ENCODE results near the gene HSF4. TPM values are rescaled to one million over a fixed set of nuclear protein-coding genes. Genes with fewer than 3 reads are reported as not detected.
A peak's percentile ranks its signal among the peaks of the same experiment; 100 is the strongest.

HSF4 gene
- total RNA-seq, 1 donor from 2014 or later = 5.7 TPM

DNA sequence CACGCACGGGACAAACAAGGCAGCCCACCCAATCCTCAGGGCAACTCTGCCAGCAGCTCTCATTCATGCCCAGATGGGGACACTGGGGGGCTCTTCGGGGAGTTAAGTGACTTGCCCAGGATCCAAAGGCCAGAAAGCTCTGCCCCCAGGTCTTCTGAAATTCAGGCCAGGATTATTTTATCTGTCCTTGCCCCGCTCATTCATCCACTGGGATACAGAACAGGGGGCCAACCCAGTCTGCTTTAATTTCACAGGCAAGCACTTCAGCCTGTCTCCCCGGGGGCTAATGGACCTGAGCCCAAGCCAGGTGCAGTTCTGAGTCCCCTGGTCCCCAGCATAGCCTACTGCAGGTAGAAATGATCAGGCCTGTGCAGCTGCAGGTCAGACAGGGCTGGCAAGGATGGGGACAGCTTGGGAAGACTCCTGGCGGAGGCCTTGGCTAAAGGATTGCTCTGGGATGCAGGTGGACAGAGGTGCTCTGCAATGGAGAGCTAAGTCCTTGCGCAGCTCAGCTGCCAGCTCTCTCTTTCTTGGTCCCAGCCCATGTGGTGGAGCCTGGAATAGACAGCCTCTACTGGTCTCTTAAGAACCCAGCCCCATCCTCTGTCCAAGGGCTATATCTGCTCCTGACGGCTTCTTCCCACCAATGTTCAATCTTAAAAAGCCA, 13.0 kb upstream of the HSF4 start:
- Mint-ChIP-seq H3K36me3 (ENCODE audit: low read depth, unreplicated experiment) (peaks cover 5% of the 10 kb centered on the region), H3K4me3 (ENCODE audit: unreplicated experiment) (peak overlapping the region; percentile 47), H3K9me3 (ENCODE audit: unreplicated experiment) (no peaks in the 10 kb centered on the region), H3K27ac (ENCODE audit: unreplicated experiment) (no peak overlapping the region), H3K4me1 (ENCODE audit: unreplicated experiment) (no peaks in the 10 kb centered on the region), H3K27me3 (ENCODE audit: unreplicated experiment) (peaks cover 41% of the 10 kb centered on the region)
- DNase-seq (ENCODE audit: low spot score) = no peak
- TF ChIP-seq, protein P1, sequence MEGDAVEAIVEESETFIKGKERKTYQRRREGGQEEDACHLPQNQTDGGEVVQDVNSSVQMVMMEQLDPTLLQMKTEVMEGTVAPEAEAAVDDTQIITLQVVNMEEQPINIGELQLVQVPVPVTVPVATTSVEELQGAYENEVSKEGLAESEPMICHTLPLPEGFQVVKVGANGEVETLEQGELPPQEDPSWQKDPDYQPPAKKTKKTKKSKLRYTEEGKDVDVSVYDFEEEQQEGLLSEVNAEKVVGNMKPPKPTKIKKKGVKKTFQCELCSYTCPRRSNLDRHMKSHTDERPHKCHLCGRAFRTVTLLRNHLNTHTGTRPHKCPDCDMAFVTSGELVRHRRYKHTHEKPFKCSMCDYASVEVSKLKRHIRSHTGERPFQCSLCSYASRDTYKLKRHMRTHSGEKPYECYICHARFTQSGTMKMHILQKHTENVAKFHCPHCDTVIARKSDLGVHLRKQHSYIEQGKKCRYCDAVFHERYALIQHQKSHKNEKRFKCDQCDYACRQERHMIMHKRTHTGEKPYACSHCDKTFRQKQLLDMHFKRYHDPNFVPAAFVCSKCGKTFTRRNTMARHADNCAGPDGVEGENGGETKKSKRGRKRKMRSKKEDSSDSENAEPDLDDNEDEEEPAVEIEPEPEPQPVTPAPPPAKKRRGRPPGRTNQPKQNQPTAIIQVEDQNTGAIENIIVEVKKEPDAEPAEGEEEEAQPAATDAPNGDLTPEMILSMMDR (IDR thresholded peaks at IDR 0.05; ENCODE audit: unreplicated experiment) = no peak

DNA sequence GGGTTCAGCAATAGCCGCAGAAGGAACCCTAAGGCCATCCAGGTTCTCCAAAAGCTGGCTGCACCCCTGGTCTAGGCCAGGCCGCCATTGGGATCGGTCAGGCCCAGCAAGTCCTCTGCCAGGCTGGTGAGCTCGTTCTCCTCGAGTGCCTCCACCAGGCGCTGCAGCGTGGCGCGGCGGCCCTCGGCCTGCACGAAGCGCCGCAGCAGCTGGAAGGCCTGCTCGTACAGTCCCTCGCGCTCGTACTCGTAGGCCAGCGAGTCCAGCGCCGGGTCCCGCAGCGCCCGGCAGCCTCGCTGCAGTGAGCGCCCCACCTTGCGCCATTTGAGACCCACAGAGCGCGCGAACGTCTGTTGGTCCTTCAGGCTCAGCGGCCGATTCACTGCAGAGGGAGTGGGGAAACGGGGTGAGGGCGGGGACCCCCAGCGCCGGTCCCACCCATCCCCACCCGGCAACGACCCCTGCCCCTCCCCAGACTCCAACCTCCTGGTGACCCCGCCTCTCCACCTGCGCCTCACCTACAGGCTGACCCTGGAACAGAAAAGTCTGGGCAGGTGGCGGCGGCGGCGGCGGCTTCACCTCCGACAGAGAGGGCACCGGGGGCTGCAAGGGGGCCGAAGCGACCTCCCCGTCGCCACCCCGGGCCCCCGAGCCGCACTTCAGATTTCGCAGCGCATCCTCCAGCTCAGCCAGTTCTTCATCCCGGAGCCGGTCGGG, 9.8 kb upstream of the HSF4 start:
- peaks cover 49% of the 10 kb centered on the region for H3K27me3 Mint-ChIP-seq (ENCODE audit: unreplicated experiment)
- TF ChIP-seq, protein P1 (IDR thresholded peaks at IDR 0.05; ENCODE audit: unreplicated experiment) = no peak
- peaks cover 15% of the 10 kb centered on the region for H3K4me1 Mint-ChIP-seq (ENCODE audit: unreplicated experiment)
- H3K4me3 Mint-ChIP-seq (ENCODE audit: unreplicated experiment) = no peak overlapping the region
- no peak for DNase-seq (ENCODE audit: low spot score)
- H3K36me3 Mint-ChIP-seq (ENCODE audit: low read depth, unreplicated experiment) = peaks cover 4% of the 10 kb centered on the region
- H3K27ac Mint-ChIP-seq (ENCODE audit: unreplicated experiment) = no peak overlapping the region
- no peaks in the 10 kb centered on the region for H3K9me3 Mint-ChIP-seq (ENCODE audit: unreplicated experiment)

DNA sequence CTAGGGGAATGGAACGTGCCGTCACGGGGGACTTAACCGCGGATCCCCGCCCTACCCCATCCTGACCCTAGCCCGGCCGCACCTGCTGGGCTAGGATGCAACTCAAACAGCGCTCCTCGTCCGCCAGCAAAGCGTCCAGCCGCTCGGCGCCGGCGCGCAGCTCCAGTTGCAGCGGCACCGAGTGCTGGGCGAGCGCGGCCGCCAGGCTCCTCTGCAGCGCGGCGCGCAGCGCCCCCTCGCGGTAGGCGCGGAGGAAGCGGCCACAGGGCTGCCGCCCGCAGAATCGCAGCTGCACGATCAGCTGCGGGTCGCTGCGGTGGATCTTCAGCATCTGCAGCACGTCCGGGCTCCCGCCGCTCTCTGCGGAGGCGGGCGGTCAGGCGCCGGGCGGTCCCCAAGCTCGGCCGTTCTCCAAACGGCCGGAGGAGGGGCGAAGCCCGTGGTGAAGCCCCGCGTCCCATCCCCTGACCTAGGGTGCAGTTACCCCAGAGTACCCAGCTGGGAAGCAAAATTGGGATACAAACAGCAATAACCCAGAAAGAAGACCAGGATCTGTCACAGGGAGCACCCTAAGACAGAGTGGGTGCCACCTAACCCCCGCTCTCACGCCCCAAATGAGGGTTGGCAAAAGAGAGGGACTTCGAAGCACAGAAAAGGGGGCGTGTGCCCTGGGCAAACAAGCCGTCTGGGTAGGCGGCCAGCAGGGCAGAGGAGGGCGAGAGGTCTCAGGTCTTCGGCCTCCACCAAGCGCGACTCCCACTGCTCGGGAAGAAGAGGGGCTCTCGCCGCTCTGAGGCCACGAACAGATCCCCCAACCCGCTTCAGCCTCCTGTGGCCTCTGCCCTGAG, 9.0 kb upstream of the HSF4 start:
- Mint-ChIP-seq H3K4me1 (ENCODE audit: unreplicated experiment) (peaks cover 15% of the 10 kb centered on the region), H3K9me3 (ENCODE audit: unreplicated experiment) (no peaks in the 10 kb centered on the region), H3K36me3 (ENCODE audit: low read depth, unreplicated experiment) (peaks cover 4% of the 10 kb centered on the region), H3K27me3 (ENCODE audit: unreplicated experiment) (peaks cover 49% of the 10 kb centered on the region), H3K4me3 (ENCODE audit: unreplicated experiment) (no peak overlapping the region), H3K27ac (ENCODE audit: unreplicated experiment) (no peak overlapping the region)
- DNase-seq (ENCODE audit: low spot score) = peak; percentile 92
- TF ChIP-seq, protein P1 (IDR thresholded peaks at IDR 0.05; ENCODE audit: unreplicated experiment) = peak; percentile 97

DNA sequence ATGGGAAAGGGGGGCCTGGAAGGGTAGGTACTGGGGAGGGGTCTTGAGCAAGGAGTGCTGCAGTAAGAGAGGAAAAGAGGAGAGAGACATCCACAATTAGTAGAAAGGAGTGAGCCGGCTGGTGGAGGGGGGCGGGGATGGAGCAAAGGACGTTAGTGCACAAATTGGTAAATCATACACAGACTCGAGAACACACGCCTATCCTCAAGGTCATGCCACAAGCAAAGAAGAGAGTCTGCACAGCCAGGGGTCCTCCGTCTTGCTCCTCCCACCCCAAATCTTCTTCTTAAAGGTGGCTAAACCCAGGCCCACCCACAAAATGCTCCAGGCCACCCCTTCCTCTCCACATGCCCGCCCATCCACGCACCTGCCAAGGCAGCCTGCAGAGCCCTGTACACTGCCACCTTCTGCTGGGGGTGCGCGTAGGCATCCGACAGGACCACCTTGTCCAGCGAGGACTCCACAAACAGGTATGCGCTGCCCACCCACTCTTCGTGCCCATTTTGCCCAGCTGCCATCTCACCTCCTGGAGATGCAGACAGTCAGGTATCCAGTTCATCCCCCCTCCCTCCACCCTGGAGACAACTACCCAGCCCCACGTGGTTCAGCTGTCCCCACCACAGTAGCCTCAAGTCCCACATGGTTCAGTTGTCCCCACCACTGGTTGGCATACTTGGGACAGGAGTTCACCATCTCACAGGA, 8.3 kb upstream of the HSF4 start:
- DNase-seq (ENCODE audit: low spot score) = no peak
- H3K27ac Mint-ChIP-seq (ENCODE audit: unreplicated experiment) = no peak overlapping the region
- peaks cover 15% of the 10 kb centered on the region for H3K4me1 Mint-ChIP-seq (ENCODE audit: unreplicated experiment)
- TF ChIP-seq, protein P1 (IDR thresholded peaks at IDR 0.05; ENCODE audit: unreplicated experiment) = no peak
- H3K27me3 Mint-ChIP-seq (ENCODE audit: unreplicated experiment) = peaks cover 46% of the 10 kb centered on the region
- H3K9me3 Mint-ChIP-seq (ENCODE audit: unreplicated experiment) = no peaks in the 10 kb centered on the region
- peaks cover 4% of the 10 kb centered on the region for H3K36me3 Mint-ChIP-seq (ENCODE audit: low read depth, unreplicated experiment)
- H3K4me3 Mint-ChIP-seq (ENCODE audit: unreplicated experiment) = no peak overlapping the region

Measured in endothelial cell (in vitro differentiated cells).